Prostate gland (tissue), 2 donors: ENCODE results near the gene ABCC4. TPM values are rescaled to one million over a fixed set of nuclear protein-coding genes. Genes with fewer than 3 reads are reported as not detected.

Experiments used
- DNase-seq: peaks from one replicate; pipeline ENCODE4 v3.0.0-alpha.2; 2019; ENCODE audit warnings: low spot score
- H3K27ac ChIP-seq, 2 donors: fragments of 200-600 bp; sonication (generic); 2 replicates each; pipeline ENCODE4 v1.5.1; 2017 to 2019
- H3K27me3 ChIP-seq: fragments of 200-600 bp; sonication (generic); replicated peaks from 2 replicates; pipeline ENCODE4 v1.5.1; 2019; ENCODE audit not compliant: insufficient read depth
- H3K36me3 ChIP-seq, 2 donors: fragments of 200-600 bp; sonication (generic); 1 replicate in 1 of 2; 2 replicates in 1 of 2; pipeline versions ENCODE4 v1.5.1 to v1.8.1; 2017 to 2019
- H3K4me1 ChIP-seq: fragments of 200-600 bp; sonication (generic); replicated peaks from 2 replicates; pipeline ENCODE4 v1.5.1; 2019
- H3K4me3 ChIP-seq, 2 donors: fragments of 200-600 bp; sonication (generic); 2 replicates each; pipeline ENCODE4 v1.5.1; 2017 to 2019
- H3K9me3 ChIP-seq: fragments of 200-600 bp; sonication (generic); 2 replicates; pipeline ENCODE4 v1.5.1; 2017
- CTCF ChIP-seq, 4 experiments: fragments of 200-600 bp in 2 of 4; fragments of 450-650 bp in 2 of 4; sonication (generic) in 2 of 4; IDR thresholded peaks; 1 replicate in 3 of 4; 2 replicates in 1 of 4; pipeline ENCODE4 v1.5.1; 2016 to 2019; ENCODE audit warnings: antibody characterized with exemption in 4 of 4, mild to moderate bottlenecking in 2 of 4, moderate library complexity in 2 of 4
- POLR2A ChIP-seq: fragments of 450-650 bp; IDR thresholded peaks from one replicate; pipeline ENCODE4 v1.6.1; 2016; ENCODE audit warnings: antibody characterized with exemption, mild to moderate bottlenecking
- POLR2AphosphoS5 ChIP-seq: sonication (generic); formaldehyde crosslinking; IDR thresholded peaks from one replicate; pipeline ENCODE4 v1.6.1; 2017; ENCODE audit warnings: antibody characterized with exemption
- WGBS: methylation state at CpG from one replicate; pipeline ENCODE4 v1.1.5; 2018; 5-methylcytosine and 5-hydroxymethylcytosine counted together
- intact Hi-C: fragments of 100-400 bp; cut with DNase I; formaldehyde crosslinking; loops from one replicate; pipeline ENCODE4 v1.14.2; 2022
- total RNA-seq, 2 donors: library from RNA; depleted of rRNA; stranded (reverse); fragments of >200 nt; gene quantifications; one replicate each; pipeline ENCODE4 v1.1.0, GENCODE V29; 2016

ABCC4 gene
- total RNA-seq, 2 donors from 2014 or later: 33.3 to 48.4 TPM

GRCh38 chr13:95212983-95213850, 88.0 kb downstream of the ABCC4 start:
- intact Hi-C loops: no loop called here
- peak; percentile 32 for DNase-seq
- peak; percentile 49 for TF ChIP-seq POLR2AphosphoS5
- no peak for TF ChIP-seq POLR2A
- H3K4me3 ChIP-seq: no peak overlapping the region
- no peaks in the 10 kb centered on the region for H3K9me3 ChIP-seq
- H3K36me3 ChIP-seq: no peaks in the 10 kb centered on the region
- peaks cover 9% of the 10 kb centered on the region for H3K4me1 ChIP-seq
- no peaks in the 10 kb centered on the region for H3K27me3 ChIP-seq
- 50% methylated on average over 11 of the region's 11 CpGs for WGBS
- H3K27ac ChIP-seq: peak overlapping the region; percentile 67 to 83

GRCh38 chr13:95209109-95209508, 92.1 kb downstream of the ABCC4 start:
- Histone ChIP-seq H3K27me3 (no peaks in the 10 kb centered on the region), H3K4me1 (peaks cover 6% of the 10 kb centered on the region), H3K27ac (peak overlapping the region in 1 of 2 donors; percentile 9), H3K36me3 (no peaks in the 10 kb centered on the region), H3K4me3 (no peak overlapping the region), H3K9me3 (no peaks in the 10 kb centered on the region)
- no peak for DNase-seq
- no peak for TF ChIP-seq POLR2A
- TF ChIP-seq CTCF (IDR thresholded peaks at IDR 0.05): no peak
- no peak for TF ChIP-seq POLR2AphosphoS5
- WGBS: 94% methylated on average over 1 of the region's 1 CpG
- intact Hi-C loops: no loop called here

GRCh38 chr13:95207769-95208366, 93.4 kb downstream of the ABCC4 start:
- no peaks in the 10 kb centered on the region for H3K36me3 ChIP-seq
- intact Hi-C loops: no loop called here
- no peaks in the 10 kb centered on the region for H3K27me3 ChIP-seq
- no peaks in the 10 kb centered on the region for H3K9me3 ChIP-seq
- DNase-seq: no peak
- no peak overlapping the region for H3K27ac ChIP-seq
- 70% methylated on average over 12 of the region's 12 CpGs for WGBS
- TF ChIP-seq POLR2A (no peak), POLR2AphosphoS5 (no peak), CTCF (IDR thresholded peaks at IDR 0.05) (no peak)
- no peaks in the 10 kb centered on the region for H3K4me1 ChIP-seq
- no peak overlapping the region for H3K4me3 ChIP-seq

GRCh38 chr13:95206116-95206515, 95.1 kb downstream of the ABCC4 start:
- TF ChIP-seq CTCF (IDR thresholded peaks at IDR 0.05): no peak
- TF ChIP-seq POLR2AphosphoS5: peak; percentile 31
- no peak for TF ChIP-seq POLR2A
- Histone ChIP-seq H3K4me3 (no peak overlapping the region), H3K27me3 (no peaks in the 10 kb centered on the region), H3K9me3 (no peaks in the 10 kb centered on the region), H3K4me1 (no peaks in the 10 kb centered on the region), H3K36me3 (no peaks in the 10 kb centered on the region), H3K27ac (peak overlapping the region in 1 of 2 donors; percentile 59)
- intact Hi-C loops: no loop called here
- DNase-seq: no peak
- WGBS: 47% methylated on average over 4 of the region's 4 CpGs

- Histone ChIP-seq H3K36me3 (no peaks in the 10 kb centered on the region), H3K27ac (peak overlapping the region in 1 of 2 donors; percentile 59), H3K4me1 (no peaks in the 10 kb centered on the region), H3K9me3 (no peaks in the 10 kb centered on the region), H3K27me3 (no peaks in the 10 kb centered on the region), H3K4me3 (no peak overlapping the region)
- intact Hi-C loops: no loop called here
- DNase-seq: no peak
- 94% methylated on average over 7 of the region's 7 CpGs for WGBS
- TF ChIP-seq POLR2A: no peak
- no peak for TF ChIP-seq POLR2AphosphoS5
- no peak for TF ChIP-seq CTCF (IDR thresholded peaks at IDR 0.05)
These were observed 97.0 kb downstream of the ABCC4 start for GRCh38 chr13:95204231-95204765.
